ENCODE data around the gene HSD17B8. TPM values are rescaled to one million over a fixed set of nuclear protein-coding genes. Genes with fewer than 3 reads are reported as not detected.

The HSD17B8 gene
- total RNA-seq, 1 experiment from 2014 or later = 7.4 TPM

GRCh38 chr6:33174784-33175183 is 29.7 kb upstream of the HSD17B8 start:
- H3K36me3 ChIP-seq (ENCODE audit: control insufficient read depth, insufficient read depth, low read length) = no peaks in the 10 kb centered on the region
- ChIA-PET POLR2A (no interaction called here), CTCF (interaction anchor here (0.6 to 0.7 kb wide), 3 partner anchors 23 to 204 kb away, joined by 3 to 6 read pairs (median 6); no protein-coding TSS in a partner anchor)
- no peak overlapping the region for H3K4me3 ChIP-seq (ENCODE audit: low read depth in 2 of 2, low read length in 2 of 2)
- no peaks in the 10 kb centered on the region for H3K27me3 ChIP-seq (ENCODE audit: control insufficient read depth, insufficient read depth, low read length)
- intact Hi-C loops (cut with micrococcal nuclease; ENCODE audit: unreplicated experiment) (loop anchor here (10.0 kb wide), 2 partner anchors 50 to 160 kb away; no protein-coding TSS in a partner anchor), in situ Hi-C loops (cut with HindIII; ENCODE audit: low pct_unique_long_range_greater_than_20kb, low sequenced_read_pairs) (no loop called here)
- DNase-seq (ENCODE audit: low read depth, low spot score) (no peak), ATAC-seq (no peak)
- TF ChIP-seq POLR2AphosphoS5 (IDR thresholded peaks at IDR 0.05; ENCODE audit: low read depth, low read length) (no peak), CTCF (IDR thresholded peaks at IDR 0.05) (no peak)
- no peak overlapping the region for H3K27ac ChIP-seq (ENCODE audit: low read length)
- peaks cover 6% of the 10 kb centered on the region for H3K4me1 ChIP-seq (ENCODE audit: control insufficient read depth, insufficient read depth, low read length)
- no TSS peak for BruUV-seq (replicated peaks)
- no peaks in the 10 kb centered on the region for H3K9me3 ChIP-seq (ENCODE audit: control insufficient read depth, insufficient read depth, low read depth, low read length)

GRCh38 chr6:33175436-33176069 is 28.9 kb upstream of the HSD17B8 start:
- no peak for ATAC-seq
- Histone ChIP-seq H3K36me3 (ENCODE audit: control insufficient read depth, insufficient read depth, low read length) (no peaks in the 10 kb centered on the region), H3K27ac (ENCODE audit: low read length) (no peak overlapping the region), H3K4me1 (ENCODE audit: control insufficient read depth, insufficient read depth, low read length) (peaks cover 6% of the 10 kb centered on the region), H3K4me3 (ENCODE audit: low read depth in 2 of 2, low read length in 2 of 2) (no peak overlapping the region), H3K27me3 (ENCODE audit: control insufficient read depth, insufficient read depth, low read length) (no peaks in the 10 kb centered on the region), H3K9me3 (ENCODE audit: control insufficient read depth, insufficient read depth, low read depth, low read length) (no peaks in the 10 kb centered on the region)
- in situ Hi-C loops (cut with HindIII; ENCODE audit: low pct_unique_long_range_greater_than_20kb, low sequenced_read_pairs) = no loop called here
- intact Hi-C loops (cut with micrococcal nuclease; ENCODE audit: unreplicated experiment) = loop anchor here (10.0 kb wide), 2 partner anchors 51 to 161 kb away; no protein-coding TSS in a partner anchor
- no TSS peak for BruUV-seq (replicated peaks)
- no peak for DNase-seq (ENCODE audit: low read depth, low spot score)
- ChIA-PET POLR2A (no interaction called here), CTCF (no interaction called here)
- TF ChIP-seq TCF7L2 (IDR thresholded peaks at IDR 0.05; ENCODE audit: low read depth, low read length) = no peak
- TF ChIP-seq CTCF (IDR thresholded peaks at IDR 0.05) = no peak
- TF ChIP-seq POLR2AphosphoS5 (IDR thresholded peaks at IDR 0.05; ENCODE audit: low read depth, low read length) = no peak
- TF ChIP-seq REST (IDR thresholded peaks at IDR 0.05; ENCODE audit: insufficient read depth in 1 of 2, low read depth in 2 of 2, low read length in 1 of 2) = no peak
- no peak for TF ChIP-seq SIN3A (IDR thresholded peaks at IDR 0.05; ENCODE audit: borderline replicate concordance, insufficient read depth, low read depth, low read length)
